Measurements from ENCODE around the gene TRIOBP.

TRIOBP gene

GRCh38 chr22:37739035-37739434 lies 42.2 kb downstream of the TRIOBP start (continued):
- TF ChIP-seq PRDM2 (tag by site-specific recombination; IDR thresholded peaks at IDR 0.05; ENCODE audit: borderline replicate concordance), result no peak
- TF ChIP-seq ZFHX2 (tag by site-specific recombination; conservative IDR thresholded peaks at IDR 0.05), result peak; percentile 96

- no peak overlapping the region for H3K4me3 ChIP-seq (ENCODE audit: low read depth, low read length)
- TF ChIP-seq ZNF792 (tag by site-specific recombination; IDR thresholded peaks at IDR 0.05) (0 out of 2 replicates have a peak, but pooled peaks have one; percentile 61), ZNF768 (tag by site-specific recombination; IDR thresholded peaks at IDR 0.05) (no peak)
- H3K36me3 ChIP-seq (ENCODE audit: control insufficient read depth in 2 of 2, insufficient read depth in 1 of 2, low read length in 2 of 2), result peaks cover 0 to 4% of the 10 kb centered on the region in 2 experiments; a peak in 1 of 3 replicates
- CTCF ChIA-PET, result no interaction called here
- no peak overlapping the region for H3K27ac ChIP-seq (ENCODE audit: extremely low read depth, low read depth, low read length)
- H3K9me3 ChIP-seq (ENCODE audit: control insufficient read depth, insufficient read depth, low read depth, low read length), result no peaks in the 10 kb centered on the region
- H3K4me1 ChIP-seq (ENCODE audit: control insufficient read depth, insufficient read depth, low read length), result no peaks in the 10 kb centered on the region
- POLR2A ChIA-PET, result interaction anchor here (1.3 kb wide), 1 partner anchor 70 kb away, joined by 5 read pairs; no protein-coding TSS in a partner anchor
Measured at GRCh38 chr22:37739611-37740049, 42.8 kb downstream of the TRIOBP start.

- POLR2A ChIA-PET, result interaction anchor here (0.8 to 1.4 kb wide), 4 partner anchors 9 to 79 kb away, joined by 3 to 10 read pairs (median 4); partner anchors contain the start of gene NOL12
- H3K27ac ChIP-seq (ENCODE audit: extremely low read depth, low read depth, low read length), result no peak overlapping the region
- TF ChIP-seq ZNF341 (tag by site-specific recombination; IDR thresholded peaks at IDR 0.05; ENCODE audit: low read depth) (0 out of 2 replicates have a peak, but pooled peaks have one; percentile 29), SALL2 (tag by site-specific recombination; IDR thresholded peaks at IDR 0.05; ENCODE audit: borderline replicate concordance) (no peak), ZEB2 (tag by site-specific recombination; IDR thresholded peaks at IDR 0.05) (no peak), ZNF664 (tag by site-specific recombination; IDR thresholded peaks at IDR 0.05) (no peak), SP3 (tag by site-specific recombination; IDR thresholded peaks at IDR 0.05) (no peak), ZNF398 (tag by site-specific recombination; IDR thresholded peaks at IDR 0.05) (peak; percentile 77), HOXA7 (CRISPR knock-in tag; IDR thresholded peaks at IDR 0.05; ENCODE audit: borderline replicate concordance) (no peak), BCL6B (tag by site-specific recombination; IDR thresholded peaks at IDR 0.05) (no peak), ZSCAN5A (tag by site-specific recombination; IDR thresholded peaks at IDR 0.05) (no peak), ZSCAN18 (tag by site-specific recombination; IDR thresholded peaks at IDR 0.05) (no peak), EGR2 (tag by site-specific recombination; IDR thresholded peaks at IDR 0.05; ENCODE audit: low read depth) (peak; percentile 65), ZFHX2 (tag by site-specific recombination; conservative IDR thresholded peaks at IDR 0.05) (peak; percentile 65), ZNF416 (tag by site-specific recombination; IDR thresholded peaks at IDR 0.05) (no peak), ZSCAN16 (tag by site-specific recombination; IDR thresholded peaks at IDR 0.05) (no peak), ZNF785 (tag by site-specific recombination; IDR thresholded peaks at IDR 0.05) (no peak), ZNF677 (tag by site-specific recombination; IDR thresholded peaks at IDR 0.05) (no peak)
Measured at GRCh38 chr22:37740455-37741311, 43.8 kb downstream of the TRIOBP start.

More at GRCh38 chr22:37740455-37741311, 43.8 kb downstream of the TRIOBP start:
- Histone ChIP-seq H3K4me3 (ENCODE audit: low read depth, low read length) (no peak overlapping the region), H3K9me3 (ENCODE audit: control insufficient read depth, insufficient read depth, low read depth, low read length) (no peaks in the 10 kb centered on the region), H3K36me3 (ENCODE audit: control insufficient read depth in 2 of 2, insufficient read depth in 1 of 2, low read length in 2 of 2) (peaks cover 0 to 4% of the 10 kb centered on the region in 2 experiments; a peak in 1 of 3 replicates), H3K4me1 (ENCODE audit: control insufficient read depth, insufficient read depth, low read length) (0 out of 2 replicates have a peak, but pooled peaks cover 2% of the 10 kb centered on the region)
- CTCF ChIA-PET, result no interaction called here

Data from HEK293 (cell line).